GM18951 (cell line): ENCODE results near the gene ZFP36.
"Not testable (repeated sequence)": the region's sequence is repeated elsewhere in the genome, so short reads cannot be mapped to it uniquely, and the experiment has no call there.

Experiments used
- POLR2A ChIP-seq: IDR thresholded peaks from 4 replicates; pipeline ENCODE4 v1.6.1; 2011; ENCODE audit warnings: mild to moderate bottlenecking; ENCODE audit not compliant: insufficient read length, insufficient read depth; ENCODE audit errors: extremely low read depth
- in situ Hi-C: fragments of 300-500 bp; cut with MboI; formaldehyde crosslinking; loops from one replicate; pipeline ENCODE4 v1.12.0; 2022; ENCODE audit warnings: low sequenced_read_pairs, mixed read lengths, inconsistent platforms; ENCODE audit not compliant: unreplicated experiment

Gene ZFP36

GRCh38 chr19:39446365-39447084, 39.9 kb downstream of the ZFP36 start:
- no peak for TF ChIP-seq POLR2A
- in situ Hi-C loops, result no loop called here

- no peak for TF ChIP-seq POLR2A
- in situ Hi-C loops, result no loop called here
Measured at GRCh38 chr19:39448271-39448670, 41.6 kb downstream of the ZFP36 start.

- in situ Hi-C loops, result no loop called here
- no peak for TF ChIP-seq POLR2A
Measured at GRCh38 chr19:39449116-39449797, 42.6 kb downstream of the ZFP36 start.

GRCh38 chr19:39451257-39451656, 44.6 kb downstream of the ZFP36 start:
- in situ Hi-C loops, result not testable (repeated sequence)
